ENCODE results near the gene SPDYC.

Gene SPDYC, protein sequence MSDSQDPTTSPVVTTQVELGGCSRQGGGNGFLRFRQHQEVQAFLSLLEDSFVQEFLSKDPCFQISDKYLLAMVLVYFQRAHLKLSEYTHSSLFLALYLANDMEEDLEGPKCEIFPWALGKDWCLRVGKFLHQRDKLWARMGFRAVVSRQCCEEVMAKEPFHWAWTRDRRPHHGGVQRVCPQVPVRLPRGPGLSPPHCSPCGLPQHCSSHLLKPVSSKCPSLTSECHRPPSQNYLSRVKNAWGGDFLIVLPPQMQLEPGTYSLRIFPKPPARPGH

DNA sequence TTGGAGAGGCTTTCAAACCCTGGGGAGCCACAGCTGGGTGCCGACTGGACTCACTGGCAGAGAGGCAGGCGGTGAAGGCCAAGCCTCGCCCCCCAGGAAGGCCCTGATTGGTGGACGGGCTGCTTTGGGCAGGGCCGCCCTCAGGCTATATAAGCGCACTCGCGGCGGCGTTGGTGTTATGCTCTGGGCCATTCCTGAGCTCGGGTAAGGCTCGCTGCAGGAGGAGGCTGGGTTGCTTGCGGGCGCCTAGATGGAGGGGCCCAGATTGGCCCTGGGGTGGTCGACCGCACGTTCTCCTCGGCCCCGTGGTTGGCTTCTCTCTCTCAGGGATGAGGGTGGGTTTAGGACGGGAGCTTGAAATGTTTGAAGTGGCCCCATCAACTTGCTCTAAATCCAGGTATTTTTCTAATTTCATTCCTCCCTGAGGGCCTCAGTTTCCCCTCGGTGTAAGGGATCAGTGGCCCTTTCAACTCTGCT lies at the start of gene SPDYC:
Gene SPDYC, plus strand, starts transcription at position 176 of the 477 bp plus-strand sequence. CDS start 1,125 bp downstream, outside the sequence.
- TF ChIP-seq, protein P1, sequence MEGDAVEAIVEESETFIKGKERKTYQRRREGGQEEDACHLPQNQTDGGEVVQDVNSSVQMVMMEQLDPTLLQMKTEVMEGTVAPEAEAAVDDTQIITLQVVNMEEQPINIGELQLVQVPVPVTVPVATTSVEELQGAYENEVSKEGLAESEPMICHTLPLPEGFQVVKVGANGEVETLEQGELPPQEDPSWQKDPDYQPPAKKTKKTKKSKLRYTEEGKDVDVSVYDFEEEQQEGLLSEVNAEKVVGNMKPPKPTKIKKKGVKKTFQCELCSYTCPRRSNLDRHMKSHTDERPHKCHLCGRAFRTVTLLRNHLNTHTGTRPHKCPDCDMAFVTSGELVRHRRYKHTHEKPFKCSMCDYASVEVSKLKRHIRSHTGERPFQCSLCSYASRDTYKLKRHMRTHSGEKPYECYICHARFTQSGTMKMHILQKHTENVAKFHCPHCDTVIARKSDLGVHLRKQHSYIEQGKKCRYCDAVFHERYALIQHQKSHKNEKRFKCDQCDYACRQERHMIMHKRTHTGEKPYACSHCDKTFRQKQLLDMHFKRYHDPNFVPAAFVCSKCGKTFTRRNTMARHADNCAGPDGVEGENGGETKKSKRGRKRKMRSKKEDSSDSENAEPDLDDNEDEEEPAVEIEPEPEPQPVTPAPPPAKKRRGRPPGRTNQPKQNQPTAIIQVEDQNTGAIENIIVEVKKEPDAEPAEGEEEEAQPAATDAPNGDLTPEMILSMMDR (conservative IDR thresholded peaks at IDR 0.05; ENCODE audit: low read depth, low read length): no peak
- no peak for DNase-seq (ENCODE audit: low read depth)
- H3K4me3 ChIP-seq (ENCODE audit: low read length): no peak within 1 kb of the TSS

DNA sequence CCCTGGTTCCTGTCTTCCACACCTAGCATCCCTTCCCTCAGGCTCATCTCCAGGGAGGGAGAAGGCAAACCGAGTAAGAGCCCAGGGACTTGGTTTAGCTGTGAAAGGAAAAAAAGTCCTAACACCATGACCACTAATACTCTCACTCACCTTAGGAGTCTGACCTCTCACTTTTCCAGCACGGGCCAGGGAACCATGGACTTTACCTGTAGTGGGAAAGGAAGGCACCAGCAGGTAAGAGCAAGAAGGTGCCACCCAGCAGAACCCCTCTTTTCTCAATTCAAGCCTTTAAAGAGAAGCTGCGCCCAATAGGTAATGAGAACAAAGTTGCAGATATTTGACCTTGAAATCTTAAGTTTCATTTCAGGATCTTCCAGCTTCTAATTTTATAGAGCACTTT lies 49.2 kb upstream of the SPDYC start:
- TF ChIP-seq, protein P1 (conservative IDR thresholded peaks at IDR 0.05; ENCODE audit: low read depth, low read length): no peak
- H3K4me3 ChIP-seq (ENCODE audit: low read length): peak overlapping the region; percentile 98
- DNase-seq (ENCODE audit: low read depth): no peak

DNA sequence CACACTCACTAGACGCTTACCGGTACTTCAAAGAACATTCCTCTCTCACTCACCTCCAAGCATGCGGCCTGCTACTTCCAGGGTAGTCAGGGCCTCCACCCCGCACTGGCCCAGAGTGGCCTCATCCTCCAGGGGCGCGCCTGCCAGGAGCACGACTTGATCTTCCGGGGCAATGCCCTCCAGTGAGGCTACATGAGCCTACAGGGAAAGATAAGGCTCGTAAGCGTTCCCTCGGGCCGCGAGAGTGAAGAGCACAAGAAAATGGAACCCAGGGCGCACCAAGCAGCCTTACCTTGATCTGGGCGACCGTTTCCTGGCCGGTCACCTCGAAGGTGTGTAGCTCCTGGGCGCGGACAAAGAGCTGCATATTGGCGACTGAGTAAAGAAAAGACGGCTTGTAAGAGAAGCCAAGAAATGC lies 48.6 kb upstream of the SPDYC start:
- peak overlapping the region; percentile 98 for H3K4me3 ChIP-seq (ENCODE audit: low read length)
- no peak for DNase-seq (ENCODE audit: low read depth)

DNA sequence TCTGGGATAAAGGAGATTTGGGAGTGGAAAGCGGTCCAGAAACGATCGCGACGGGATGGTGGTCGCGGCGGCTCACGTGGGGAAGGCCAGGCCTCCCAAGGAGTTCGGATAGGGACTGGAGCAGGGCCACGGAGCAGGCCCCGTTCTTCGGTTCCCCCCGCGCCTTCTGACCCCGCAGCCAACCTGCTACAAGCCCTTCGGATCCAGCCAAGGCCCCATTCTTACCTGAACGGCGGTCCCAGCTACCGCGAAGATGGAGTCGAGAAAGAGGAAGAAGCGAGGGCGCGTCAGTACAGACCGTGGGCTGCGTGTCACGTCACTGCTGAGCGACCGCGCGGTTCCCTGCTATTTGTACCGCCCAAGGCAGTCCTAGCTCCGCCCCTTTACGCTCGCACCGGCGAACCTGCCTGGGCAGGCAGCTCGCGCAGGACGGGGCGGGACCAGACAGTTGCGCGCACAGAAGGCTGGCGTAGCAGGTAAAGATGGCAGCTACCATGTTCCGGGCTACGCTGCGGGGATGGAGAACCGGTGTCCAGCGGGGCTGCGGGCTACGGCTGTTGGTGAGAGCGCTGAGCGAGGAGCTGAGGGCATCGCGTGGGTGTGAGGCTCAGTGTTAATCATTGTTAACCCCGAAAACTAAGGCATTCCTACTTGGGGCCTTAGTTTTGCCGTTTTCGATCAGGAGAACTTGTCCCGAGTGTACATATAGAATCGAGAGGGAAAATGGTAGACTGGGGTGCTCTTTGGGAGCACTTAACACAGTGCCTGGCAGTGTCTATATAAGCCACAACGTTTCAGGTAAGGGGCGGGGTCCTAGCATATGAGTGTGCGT lies 48.0 kb upstream of the SPDYC start, which contains the start of the genes FAU and MRPL49:
Gene FAU, minus strand, starts transcription at position 270 of the 832 bp plus-strand sequence. CDS start 321 bp downstream, outside the sequence.
Gene MRPL49, plus strand, starts transcription at position 457 of the 832 bp plus-strand sequence. Its CDS starts 26 bp downstream, at position 483.
- peak within 1 kb of the TSS; percentile 98 for H3K4me3 ChIP-seq (ENCODE audit: low read length)

More for the DNA sequence above, 48.6 kb upstream of the SPDYC start:
- TF ChIP-seq, protein P1 (conservative IDR thresholded peaks at IDR 0.05; ENCODE audit: low read depth, low read length): no peak

DNA sequence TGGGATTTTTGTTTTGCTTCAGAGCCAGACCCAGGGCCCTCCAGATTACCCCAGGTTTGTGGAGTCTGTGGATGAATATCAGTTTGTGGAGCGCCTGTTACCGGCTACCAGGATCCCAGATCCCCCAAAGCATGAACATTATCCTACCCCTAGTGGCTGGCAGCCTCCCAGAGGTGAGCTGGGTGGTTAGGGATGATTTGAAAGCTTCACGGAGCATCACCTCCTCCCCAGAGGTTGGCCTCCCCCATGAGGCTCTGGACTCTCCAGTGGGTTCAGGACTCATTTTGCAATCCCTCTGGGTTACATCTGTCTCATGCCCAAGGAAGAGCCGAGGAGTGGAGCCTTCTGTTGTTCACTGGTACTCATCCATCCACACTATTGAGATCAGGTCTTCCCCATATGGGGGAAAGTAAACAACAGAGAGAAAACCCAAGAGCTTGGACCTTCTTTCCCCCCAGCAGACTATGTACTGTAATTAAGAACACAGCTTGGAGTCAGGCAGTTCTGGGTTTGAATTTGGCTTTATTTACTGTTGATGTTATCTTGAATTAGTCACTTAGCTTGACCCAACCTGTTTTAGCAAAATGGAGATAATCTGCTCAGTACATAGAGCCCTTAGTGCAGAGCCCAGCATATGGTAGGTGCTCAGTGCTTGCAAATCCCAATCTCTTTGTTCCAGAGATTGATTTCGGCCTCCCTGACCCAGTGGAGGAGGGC lies 45.4 kb upstream of the SPDYC start:
- DNase-seq (ENCODE audit: low read depth): no peak
- TF ChIP-seq, protein P1 (conservative IDR thresholded peaks at IDR 0.05; ENCODE audit: low read depth, low read length): no peak
- no peak overlapping the region for H3K4me3 ChIP-seq (ENCODE audit: low read length)

More for the DNA sequence above, 48.0 kb upstream of the SPDYC start, which contains the start of the genes FAU and MRPL49:
- peak; percentile 94 for DNase-seq (ENCODE audit: low read depth)
- TF ChIP-seq, protein P1 (conservative IDR thresholded peaks at IDR 0.05; ENCODE audit: low read depth, low read length): no peak

DNA sequence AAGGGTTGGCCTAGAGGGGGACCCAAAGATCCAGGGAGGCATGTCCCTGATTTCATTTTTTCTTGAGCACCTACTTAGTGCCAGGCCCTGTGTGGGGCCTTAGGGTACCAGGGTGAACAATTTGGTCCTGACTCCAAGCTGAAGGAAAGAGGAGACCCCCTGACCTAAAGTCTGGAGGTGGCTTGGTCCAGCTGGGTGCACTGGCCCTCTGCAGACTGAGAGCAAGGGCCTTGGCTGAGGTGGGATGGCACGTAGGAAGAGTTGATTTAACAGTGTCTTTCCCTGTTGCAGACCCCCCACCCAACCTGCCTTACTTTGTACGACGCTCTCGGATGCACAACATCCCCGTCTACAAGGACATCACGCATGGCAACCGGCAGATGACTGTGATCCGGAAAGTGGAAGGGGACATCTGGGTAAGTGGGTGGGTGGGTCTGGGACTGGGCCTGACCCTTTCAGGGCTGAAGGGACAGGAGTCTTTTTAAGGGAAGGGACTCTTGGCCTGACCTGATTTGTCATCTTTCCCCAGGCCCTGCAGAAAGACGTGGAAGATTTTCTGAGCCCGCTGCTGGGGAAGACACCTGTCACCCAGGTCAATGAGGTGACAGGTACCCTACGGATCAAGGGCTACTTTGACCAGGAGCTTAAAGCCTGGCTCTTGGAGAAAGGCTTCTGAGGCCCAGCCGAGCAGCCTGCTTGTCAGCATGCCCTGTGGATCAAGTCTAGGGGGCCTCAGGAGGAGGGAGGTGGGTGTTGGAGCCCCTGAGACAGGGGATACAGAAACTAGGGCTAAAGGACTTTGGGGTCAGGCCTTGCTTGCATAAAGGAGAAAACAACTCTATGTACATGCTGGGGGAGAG lies 44.6 kb upstream of the SPDYC start:
- DNase-seq (ENCODE audit: low read depth): no peak
- TF ChIP-seq, protein P1 (conservative IDR thresholded peaks at IDR 0.05; ENCODE audit: low read depth, low read length): no peak

More for the DNA sequence above, 44.6 kb upstream of the SPDYC start:
- H3K4me3 ChIP-seq (ENCODE audit: low read length): no peak overlapping the region

Measured in retinal pigment epithelial cell (primary cell).